ENCODE measurements around the gene MYT1. TPM values are rescaled to one million over a fixed set of nuclear protein-coding genes. Genes with fewer than 3 reads are reported as not detected.

The MYT1 gene
- polyA plus RNA-seq, 1 experiment = not detected

GRCh38 chr20:64223526-64224067 lies 59.3 kb downstream of the MYT1 start:
- Histone ChIP-seq H3K27me3 (ENCODE audit: control insufficient read depth, insufficient read depth, low read length) (peaks cover 22% of the 10 kb centered on the region), H3K4me3 (ENCODE audit: low read depth, low read length) (no peak overlapping the region), H3K9me3 (ENCODE audit: control insufficient read depth, insufficient read depth, low read length) (no peaks in the 10 kb centered on the region), H3K27ac (ENCODE audit: low read depth, low read length) (peak overlapping the region; percentile 97)
- CTCF ChIA-PET = interaction anchor here (0.8 to 1.8 kb wide), 4 partner anchors 11 to 103 kb away, joined by 3 to 8 read pairs (median 5); no protein-coding TSS in a partner anchor
- TF ChIP-seq CTCF (IDR thresholded peaks at IDR 0.05; ENCODE audit: low read depth, low read length) = peak; percentile 59
- no peak for DNase-seq (ENCODE audit: low read depth, low spot score)
- POLR2A ChIA-PET = interaction anchor here (0.6 to 2.7 kb wide), 4 partner anchors 11 to 137 kb away, joined by 3 to 13 read pairs (median 4); partner anchors contain the start of gene PCMTD2

GRCh38 chr20:64224351-64225170 lies 60.3 kb downstream of the MYT1 start:
- peak; percentile 26; the same call in 1 of the 2 replicates for TF ChIP-seq CTCF (IDR thresholded peaks at IDR 0.05; ENCODE audit: low read depth, low read length)
- DNase-seq (ENCODE audit: low read depth, low spot score) = peak; percentile 87
- Histone ChIP-seq H3K27ac (ENCODE audit: low read depth, low read length) (peak overlapping the region; percentile 97), H3K9me3 (ENCODE audit: control insufficient read depth, insufficient read depth, low read length) (no peaks in the 10 kb centered on the region), H3K27me3 (ENCODE audit: control insufficient read depth, insufficient read depth, low read length) (peaks cover 19% of the 10 kb centered on the region), H3K4me3 (ENCODE audit: low read depth, low read length) (no peak overlapping the region)
- ChIA-PET CTCF (interaction anchor here (0.8 to 1.8 kb wide), 3 partner anchors 12 to 104 kb away, joined by 4 to 8 read pairs (median 6); no protein-coding TSS in a partner anchor), POLR2A (interaction anchor here (0.7 to 2.7 kb wide), 4 partner anchors 9 to 37 kb away, joined by 3 to 13 read pairs (median 4); partner anchors contain the start of gene PCMTD2)

GRCh38 chr20:64225171-64225595 lies 60.9 kb downstream of the MYT1 start:
- no peak for TF ChIP-seq CTCF (IDR thresholded peaks at IDR 0.05; ENCODE audit: low read depth, low read length)
- peak overlapping the region; percentile 97 for H3K27ac ChIP-seq (ENCODE audit: low read depth, low read length)
- no peak for DNase-seq (ENCODE audit: low read depth, low spot score)
- no peak overlapping the region for H3K4me3 ChIP-seq (ENCODE audit: low read depth, low read length)
- H3K27me3 ChIP-seq (ENCODE audit: control insufficient read depth, insufficient read depth, low read length) = peaks cover 16% of the 10 kb centered on the region
- no peaks in the 10 kb centered on the region for H3K9me3 ChIP-seq (ENCODE audit: control insufficient read depth, insufficient read depth, low read length)
- ChIA-PET POLR2A (no interaction called here), CTCF (interaction anchor here (1.5 to 1.8 kb wide), 2 partner anchors 13 to 33 kb away, joined by 4 to 8 read pairs; no protein-coding TSS in a partner anchor)

- TF ChIP-seq CTCF (IDR thresholded peaks at IDR 0.05; ENCODE audit: low read depth, low read length) = no peak
- ChIA-PET CTCF (interaction anchor here (1.5 kb wide), 1 partner anchor 32 kb away, joined by 4 read pairs; no protein-coding TSS in a partner anchor), POLR2A (no interaction called here)
- Histone ChIP-seq H3K27me3 (ENCODE audit: control insufficient read depth, insufficient read depth, low read length) (peaks cover 14% of the 10 kb centered on the region), H3K4me3 (ENCODE audit: low read depth, low read length) (no peak overlapping the region), H3K27ac (ENCODE audit: low read depth, low read length) (no peak overlapping the region), H3K9me3 (ENCODE audit: control insufficient read depth, insufficient read depth, low read length) (no peaks in the 10 kb centered on the region)
- DNase-seq (ENCODE audit: low read depth, low spot score) = no peak
Measured at GRCh38 chr20:64225828-64226598, 61.8 kb downstream of the MYT1 start.

All from AG04450 (cell line).